Measurements from ENCODE around the gene ACAD11. TPM values are rescaled to one million over a fixed set of nuclear protein-coding genes. Genes with fewer than 3 reads are reported as not detected.

The ACAD11 gene
- total RNA-seq, 3 donors from 2014 or later (not counting 1 experiment from before 2014, with no cell fraction given), result 15.8 to 30.6 (median 25.2) TPM

- no peak for TF ChIP-seq CTCF (IDR thresholded peaks at IDR 0.05)
- Mint-ChIP-seq H3K4me3 (no peak overlapping the region), H3K4me1 (peaks cover 0 to 5% of the 10 kb centered on the region in 2 donors), H3K36me3 (peaks cover 6% of the 10 kb centered on the region), H3K27me3 (ENCODE audit: low read depth in 2 of 2) (no peaks in the 10 kb centered on the region), H3K27ac (no peak overlapping the region), H3K9me3 (no peaks in the 10 kb centered on the region)
- Histone ChIP-seq H3K27me3 (ENCODE audit: control insufficient read depth, insufficient read depth, low read length) (no peaks in the 10 kb centered on the region), H3K27ac (ENCODE audit: low read length) (no peak overlapping the region), H3K36me3 (ENCODE audit: control insufficient read depth, insufficient read depth, low read length) (peaks cover 4% of the 10 kb centered on the region), H3K4me3 (ENCODE audit: low read length) (no peak overlapping the region), H3K9me3 (ENCODE audit: control insufficient read depth, insufficient read depth, low read length) (no peaks in the 10 kb centered on the region), H3K4me1 (ENCODE audit: control insufficient read depth, insufficient read depth, low read length) (no peaks in the 10 kb centered on the region)
- 80% methylated on average over 1 of the region's 2 CpGs for WGBS (ENCODE audit: insufficient coverage)
- DNase-seq, result no peak
- intact Hi-C loops (cut with micrococcal nuclease), result no loop called here
- no peak for ATAC-seq
Observed at GRCh38 chr3:132597660-132598059, 61.9 kb downstream of the ACAD11 start.

- TF ChIP-seq CTCF (IDR thresholded peaks at IDR 0.05), result no peak
- no peaks in the 10 kb centered on the region for H3K27me3 ChIP-seq (ENCODE audit: control insufficient read depth, insufficient read depth, low read length)
- H3K36me3 ChIP-seq (ENCODE audit: control insufficient read depth, insufficient read depth, low read length), result peaks cover 7% of the 10 kb centered on the region
- 100% methylated on average over 1 of the region's 2 CpGs for WGBS (ENCODE audit: insufficient coverage)
- Mint-ChIP-seq H3K4me1 (peaks cover 0 to 5% of the 10 kb centered on the region in 2 donors), H3K27me3 (ENCODE audit: low read depth in 2 of 2) (no peaks in the 10 kb centered on the region), H3K27ac (no peak within 1 kb of the TSS), H3K9me3 (no peaks in the 10 kb centered on the region), H3K36me3 (peaks cover 6% of the 10 kb centered on the region), H3K4me3 (no peak within 1 kb of the TSS)
- ATAC-seq (no peak), DNase-seq (no peak)
- no peaks in the 10 kb centered on the region for H3K4me1 ChIP-seq (ENCODE audit: control insufficient read depth, insufficient read depth, low read length)
- no peak within 1 kb of the TSS for H3K4me3 ChIP-seq (ENCODE audit: low read length)
- no peak within 1 kb of the TSS for H3K27ac ChIP-seq (ENCODE audit: low read length)
- intact Hi-C loops (cut with micrococcal nuclease), result no loop called here
- no peaks in the 10 kb centered on the region for H3K9me3 ChIP-seq (ENCODE audit: control insufficient read depth, insufficient read depth, low read length)
Observed at GRCh38 chr3:132596816-132597433, 62.7 kb downstream of the ACAD11 start, which contains the start of gene ACKR4. ACKR4 (plus strand) TSS chr3:132597270; CDS start chr3:132600398, 3,128 bp downstream.

DNA sequence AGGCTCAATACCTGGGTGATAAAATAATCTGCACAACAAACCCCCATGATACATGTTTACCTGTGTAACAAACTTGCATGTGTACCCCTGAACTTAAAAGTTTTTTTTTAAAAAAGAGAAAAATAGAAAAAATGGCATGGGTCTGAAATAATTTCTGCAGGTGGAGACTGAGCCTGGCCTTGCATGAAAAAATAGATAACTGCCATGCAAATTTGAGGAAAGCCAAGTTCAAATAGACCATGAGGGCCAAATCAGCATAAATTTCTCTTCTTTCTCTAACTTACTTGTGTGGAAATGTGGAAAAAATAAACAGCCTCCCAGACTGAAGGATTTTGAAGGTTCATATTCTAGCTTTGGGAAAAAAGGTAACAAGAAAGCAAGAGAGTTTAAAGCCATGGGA lies 63.3 kb downstream of the ACAD11 start:
- Mint-ChIP-seq H3K27me3 (ENCODE audit: low read depth in 2 of 2) (no peaks in the 10 kb centered on the region), H3K36me3 (peaks cover 6% of the 10 kb centered on the region), H3K27ac (no peak overlapping the region), H3K4me1 (peaks cover 0 to 5% of the 10 kb centered on the region in 2 donors), H3K4me3 (no peak overlapping the region), H3K9me3 (no peaks in the 10 kb centered on the region)
- Histone ChIP-seq H3K27me3 (ENCODE audit: control insufficient read depth, insufficient read depth, low read length) (no peaks in the 10 kb centered on the region), H3K4me3 (ENCODE audit: low read length) (no peak overlapping the region), H3K9me3 (ENCODE audit: control insufficient read depth, insufficient read depth, low read length) (no peaks in the 10 kb centered on the region), H3K27ac (ENCODE audit: low read length) (no peak overlapping the region), H3K4me1 (ENCODE audit: control insufficient read depth, insufficient read depth, low read length) (no peaks in the 10 kb centered on the region), H3K36me3 (ENCODE audit: control insufficient read depth, insufficient read depth, low read length) (peaks cover 8% of the 10 kb centered on the region)
- no peak for TF ChIP-seq CTCF (IDR thresholded peaks at IDR 0.05)
- DNase-seq, result no peak
- no peak for ATAC-seq
- intact Hi-C loops (cut with micrococcal nuclease), result no loop called here

- no peak for TF ChIP-seq CTCF (IDR thresholded peaks at IDR 0.05)
- ATAC-seq (no peak), DNase-seq (no peak)
- H3K4me3 Mint-ChIP-seq, result no peak overlapping the region
- Histone ChIP-seq H3K36me3 (ENCODE audit: control insufficient read depth, insufficient read depth, low read length) (peaks cover 8% of the 10 kb centered on the region), H3K27me3 (ENCODE audit: control insufficient read depth, insufficient read depth, low read length) (no peaks in the 10 kb centered on the region), H3K4me1 (ENCODE audit: control insufficient read depth, insufficient read depth, low read length) (no peaks in the 10 kb centered on the region), H3K27ac (ENCODE audit: low read length) (no peak overlapping the region), H3K9me3 (ENCODE audit: control insufficient read depth, insufficient read depth, low read length) (no peaks in the 10 kb centered on the region), H3K4me3 (ENCODE audit: low read length) (no peak overlapping the region)
- H3K36me3 Mint-ChIP-seq, result peaks cover 6% of the 10 kb centered on the region
- H3K27me3 Mint-ChIP-seq (ENCODE audit: low read depth in 2 of 2), result no peaks in the 10 kb centered on the region
- no peaks in the 10 kb centered on the region for H3K9me3 Mint-ChIP-seq
- H3K4me1 Mint-ChIP-seq, result peaks cover 0 to 5% of the 10 kb centered on the region in 2 donors
- H3K27ac Mint-ChIP-seq, result no peak overlapping the region
- intact Hi-C loops (cut with micrococcal nuclease), result no loop called here
Observed at GRCh38 chr3:132595014-132595413, 64.6 kb downstream of the ACAD11 start.

Data from natural killer cell (primary cell).